ENCODE measurements around the gene TMEM53.

- TF ChIP-seq CTCF (IDR thresholded peaks at IDR 0.05; ENCODE audit: control extremely low read depth in 1 of 3, insufficient read depth in 1 of 3, low read depth in 1 of 3, low read length in 3 of 3) (no peak), POLR2A (IDR thresholded peaks at IDR 0.05; ENCODE audit: control extremely low read depth in 1 of 2, low read depth in 2 of 2, low read length in 2 of 2) (no peak), RAD21 (IDR thresholded peaks at IDR 0.05 in 1 of 2, conservative IDR thresholded peaks at IDR 0.05 in 1 of 2; ENCODE audit: low read depth in 2 of 2, low read length in 2 of 2) (no peak), POLR2AphosphoS5 (IDR thresholded peaks at IDR 0.05; ENCODE audit: low read depth, low read length) (no peak), EP300 (IDR thresholded peaks at IDR 0.05; ENCODE audit: borderline replicate concordance in 1 of 2, low read depth in 2 of 2, low read length in 2 of 2) (no peak), RNF2 (IDR thresholded peaks at IDR 0.05; ENCODE audit: borderline replicate concordance, low read depth, low read length, missing control alignments, poor library complexity, severe bottlenecking) (no peak), ZNF274 (IDR thresholded peaks at IDR 0.05; ENCODE audit: borderline replicate concordance, extremely low read depth, low read length) (no peak), EZH2 (IDR thresholded peaks at IDR 0.05; ENCODE audit: low read depth, low read length, severe bottlenecking) (no peak)
These were observed 43.0 kb downstream of the TMEM53 start for GRCh38 chr1:44631333-44631646.

Data from H1 (cell line).